Gastroesophageal sphincter (tissue), 3 donors: ENCODE data around the gene RAB18.

Source experiments
- POLR2A ChIP-seq, 2 donors: fragments of 450-650 bp; IDR thresholded peaks; one replicate each; pipeline ENCODE4 v1.6.1; 2017; ENCODE audit warnings: antibody characterized with exemption in 2 of 2, mild to moderate bottlenecking in 2 of 2, moderate library complexity in 1 of 2
- TF ChIP-seq, protein P1 (sequence below), 4 experiments: fragments of 200-600 bp in 2 of 4; fragments of 450-650 bp in 2 of 4; sonication (generic) in 1 of 4; IDR thresholded peaks; one replicate each; pipeline ENCODE4 v1.5.1; 2017 to 2019; ENCODE audit warnings: antibody characterized with exemption in 4 of 4, mild to moderate bottlenecking in 2 of 4, moderate library complexity in 2 of 4

DNA sequence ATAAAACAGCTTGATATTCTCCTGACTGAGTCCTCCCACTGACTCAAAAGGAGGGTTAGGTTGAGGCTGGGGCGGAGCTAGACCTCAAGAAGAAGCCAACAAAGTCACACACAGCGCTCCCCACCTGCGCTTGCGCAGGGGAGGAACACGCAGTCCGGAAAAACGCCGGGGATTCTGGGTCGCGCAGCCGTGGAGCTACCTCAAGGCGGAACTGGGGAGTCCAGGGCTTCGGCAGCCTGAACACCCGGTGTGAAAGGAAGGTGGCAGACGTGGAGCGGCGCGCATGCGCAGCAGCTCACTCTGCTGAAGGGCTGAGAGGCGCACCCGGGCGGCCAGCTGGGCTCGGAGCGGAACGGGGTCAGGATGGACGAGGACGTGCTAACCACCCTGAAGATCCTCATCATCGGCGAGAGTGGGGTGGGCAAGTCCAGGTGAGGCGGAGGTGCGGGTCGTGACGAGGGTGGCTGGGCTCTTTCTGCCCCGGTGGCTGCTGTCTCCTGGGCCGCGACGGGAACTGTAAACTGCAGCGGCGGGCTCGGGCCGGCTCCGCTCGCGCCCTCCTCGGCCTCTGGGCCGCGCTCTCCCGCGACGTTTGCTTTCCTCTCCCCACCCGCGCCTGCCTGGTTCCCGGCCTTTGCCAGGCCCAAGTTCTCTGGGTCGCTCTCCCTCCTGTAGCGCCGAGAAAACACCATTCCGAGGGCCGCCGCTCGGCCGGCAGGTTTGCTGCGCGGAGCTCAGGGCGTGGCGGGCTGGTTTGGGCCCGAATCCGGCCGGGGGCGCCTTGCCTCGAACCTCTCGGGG lies at the start of gene RAB18:
- TF ChIP-seq, protein P1, sequence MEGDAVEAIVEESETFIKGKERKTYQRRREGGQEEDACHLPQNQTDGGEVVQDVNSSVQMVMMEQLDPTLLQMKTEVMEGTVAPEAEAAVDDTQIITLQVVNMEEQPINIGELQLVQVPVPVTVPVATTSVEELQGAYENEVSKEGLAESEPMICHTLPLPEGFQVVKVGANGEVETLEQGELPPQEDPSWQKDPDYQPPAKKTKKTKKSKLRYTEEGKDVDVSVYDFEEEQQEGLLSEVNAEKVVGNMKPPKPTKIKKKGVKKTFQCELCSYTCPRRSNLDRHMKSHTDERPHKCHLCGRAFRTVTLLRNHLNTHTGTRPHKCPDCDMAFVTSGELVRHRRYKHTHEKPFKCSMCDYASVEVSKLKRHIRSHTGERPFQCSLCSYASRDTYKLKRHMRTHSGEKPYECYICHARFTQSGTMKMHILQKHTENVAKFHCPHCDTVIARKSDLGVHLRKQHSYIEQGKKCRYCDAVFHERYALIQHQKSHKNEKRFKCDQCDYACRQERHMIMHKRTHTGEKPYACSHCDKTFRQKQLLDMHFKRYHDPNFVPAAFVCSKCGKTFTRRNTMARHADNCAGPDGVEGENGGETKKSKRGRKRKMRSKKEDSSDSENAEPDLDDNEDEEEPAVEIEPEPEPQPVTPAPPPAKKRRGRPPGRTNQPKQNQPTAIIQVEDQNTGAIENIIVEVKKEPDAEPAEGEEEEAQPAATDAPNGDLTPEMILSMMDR (IDR thresholded peaks at IDR 0.05), result peak in 1 of 4 experiments; percentile 37
- peak; percentile 80 to 85 for TF ChIP-seq POLR2A (IDR thresholded peaks at IDR 0.05)
